ENCODE measurements around the gene SLC9A9.

DNA sequence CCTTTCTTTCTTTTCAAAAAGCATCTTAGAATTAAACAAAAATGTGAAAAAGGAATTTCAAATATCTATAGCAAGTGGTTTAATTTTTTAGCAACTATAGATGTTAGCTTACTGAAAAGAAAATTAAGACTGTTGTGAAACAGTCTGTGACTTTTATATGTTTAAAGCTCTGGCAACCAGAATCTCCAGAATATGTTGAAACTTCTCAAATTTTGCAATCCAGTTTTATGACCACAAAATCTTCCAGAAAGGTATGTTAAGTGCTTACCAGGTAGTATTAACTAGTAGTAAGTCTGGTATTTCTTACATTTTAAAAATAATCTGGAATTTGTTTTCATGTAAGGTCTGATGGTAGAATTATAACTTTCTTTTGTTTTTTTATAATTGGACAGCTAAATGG is 235.0 kb downstream of the SLC9A9 start:
- TF ChIP-seq TAF1 (conservative IDR thresholded peaks at IDR 0.05): no peak
- TF ChIP-seq RXRA (IDR thresholded peaks at IDR 0.05): no peak
- TF ChIP-seq, protein P1, sequence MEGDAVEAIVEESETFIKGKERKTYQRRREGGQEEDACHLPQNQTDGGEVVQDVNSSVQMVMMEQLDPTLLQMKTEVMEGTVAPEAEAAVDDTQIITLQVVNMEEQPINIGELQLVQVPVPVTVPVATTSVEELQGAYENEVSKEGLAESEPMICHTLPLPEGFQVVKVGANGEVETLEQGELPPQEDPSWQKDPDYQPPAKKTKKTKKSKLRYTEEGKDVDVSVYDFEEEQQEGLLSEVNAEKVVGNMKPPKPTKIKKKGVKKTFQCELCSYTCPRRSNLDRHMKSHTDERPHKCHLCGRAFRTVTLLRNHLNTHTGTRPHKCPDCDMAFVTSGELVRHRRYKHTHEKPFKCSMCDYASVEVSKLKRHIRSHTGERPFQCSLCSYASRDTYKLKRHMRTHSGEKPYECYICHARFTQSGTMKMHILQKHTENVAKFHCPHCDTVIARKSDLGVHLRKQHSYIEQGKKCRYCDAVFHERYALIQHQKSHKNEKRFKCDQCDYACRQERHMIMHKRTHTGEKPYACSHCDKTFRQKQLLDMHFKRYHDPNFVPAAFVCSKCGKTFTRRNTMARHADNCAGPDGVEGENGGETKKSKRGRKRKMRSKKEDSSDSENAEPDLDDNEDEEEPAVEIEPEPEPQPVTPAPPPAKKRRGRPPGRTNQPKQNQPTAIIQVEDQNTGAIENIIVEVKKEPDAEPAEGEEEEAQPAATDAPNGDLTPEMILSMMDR (IDR thresholded peaks at IDR 0.05; ENCODE audit: low read depth, low read length, missing input control): no peak
- TF ChIP-seq, protein P2, sequence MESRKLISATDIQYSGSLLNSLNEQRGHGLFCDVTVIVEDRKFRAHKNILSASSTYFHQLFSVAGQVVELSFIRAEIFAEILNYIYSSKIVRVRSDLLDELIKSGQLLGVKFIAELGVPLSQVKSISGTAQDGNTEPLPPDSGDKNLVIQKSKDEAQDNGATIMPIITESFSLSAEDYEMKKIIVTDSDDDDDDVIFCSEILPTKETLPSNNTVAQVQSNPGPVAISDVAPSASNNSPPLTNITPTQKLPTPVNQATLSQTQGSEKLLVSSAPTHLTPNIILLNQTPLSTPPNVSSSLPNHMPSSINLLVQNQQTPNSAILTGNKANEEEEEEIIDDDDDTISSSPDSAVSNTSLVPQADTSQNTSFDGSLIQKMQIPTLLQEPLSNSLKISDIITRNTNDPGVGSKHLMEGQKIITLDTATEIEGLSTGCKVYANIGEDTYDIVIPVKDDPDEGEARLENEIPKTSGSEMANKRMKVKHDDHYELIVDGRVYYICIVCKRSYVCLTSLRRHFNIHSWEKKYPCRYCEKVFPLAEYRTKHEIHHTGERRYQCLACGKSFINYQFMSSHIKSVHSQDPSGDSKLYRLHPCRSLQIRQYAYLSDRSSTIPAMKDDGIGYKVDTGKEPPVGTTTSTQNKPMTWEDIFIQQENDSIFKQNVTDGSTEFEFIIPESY (IDR thresholded peaks at IDR 0.05): no peak
- TF ChIP-seq EGR1 (IDR thresholded peaks at IDR 0.05; ENCODE audit: low read depth in 2 of 2): no peak
